Measurements from ENCODE around the gene AOC3.
"Not testable (repeated sequence)": the region's sequence is repeated elsewhere in the genome, so short reads cannot be mapped to it uniquely, and the experiment has no call there.

The AOC3 gene

GRCh38 chr17:42879596-42879985 lies 28.6 kb downstream of the AOC3 start:
- no peak for DNase-seq (ENCODE audit: extremely low spot score)
- TF ChIP-seq, protein P1, sequence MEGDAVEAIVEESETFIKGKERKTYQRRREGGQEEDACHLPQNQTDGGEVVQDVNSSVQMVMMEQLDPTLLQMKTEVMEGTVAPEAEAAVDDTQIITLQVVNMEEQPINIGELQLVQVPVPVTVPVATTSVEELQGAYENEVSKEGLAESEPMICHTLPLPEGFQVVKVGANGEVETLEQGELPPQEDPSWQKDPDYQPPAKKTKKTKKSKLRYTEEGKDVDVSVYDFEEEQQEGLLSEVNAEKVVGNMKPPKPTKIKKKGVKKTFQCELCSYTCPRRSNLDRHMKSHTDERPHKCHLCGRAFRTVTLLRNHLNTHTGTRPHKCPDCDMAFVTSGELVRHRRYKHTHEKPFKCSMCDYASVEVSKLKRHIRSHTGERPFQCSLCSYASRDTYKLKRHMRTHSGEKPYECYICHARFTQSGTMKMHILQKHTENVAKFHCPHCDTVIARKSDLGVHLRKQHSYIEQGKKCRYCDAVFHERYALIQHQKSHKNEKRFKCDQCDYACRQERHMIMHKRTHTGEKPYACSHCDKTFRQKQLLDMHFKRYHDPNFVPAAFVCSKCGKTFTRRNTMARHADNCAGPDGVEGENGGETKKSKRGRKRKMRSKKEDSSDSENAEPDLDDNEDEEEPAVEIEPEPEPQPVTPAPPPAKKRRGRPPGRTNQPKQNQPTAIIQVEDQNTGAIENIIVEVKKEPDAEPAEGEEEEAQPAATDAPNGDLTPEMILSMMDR (IDR thresholded peaks at IDR 0.05; ENCODE audit: control extremely low read depth, extremely low read depth, low read depth, missing control alignments): no peak
- CTCF ChIA-PET: no interaction called here
- POLR2A ChIA-PET: no interaction called here

DNA sequence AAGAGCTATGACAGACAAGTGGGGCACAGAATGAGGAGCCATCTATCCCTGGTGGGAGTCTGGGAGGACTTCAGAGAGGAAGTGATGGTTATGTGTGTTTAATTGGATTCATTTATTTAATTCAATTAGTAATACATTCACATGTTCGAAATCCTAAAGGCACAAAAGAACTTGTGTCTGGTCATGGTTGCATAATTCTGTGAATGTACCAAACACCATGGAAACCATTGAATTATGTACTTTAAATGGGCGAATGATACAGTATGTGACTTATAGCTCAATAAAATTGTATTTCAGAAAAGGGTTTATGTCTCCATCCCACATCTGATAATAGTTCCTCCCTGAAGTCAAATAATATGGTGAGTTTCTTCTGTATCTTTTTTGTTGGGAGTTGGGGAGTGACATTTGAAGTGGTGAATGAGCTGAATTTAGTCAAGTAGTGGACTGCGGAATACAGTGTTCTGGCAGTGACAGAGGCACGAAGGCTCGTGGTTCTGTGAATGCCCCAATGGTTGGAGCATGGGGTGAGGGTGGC lies 29.8 kb downstream of the AOC3 start:
- CTCF ChIA-PET: no interaction called here
- TF ChIP-seq, protein P1 (IDR thresholded peaks at IDR 0.05; ENCODE audit: control extremely low read depth, extremely low read depth, low read depth, missing control alignments): no peak
- no peak for DNase-seq (ENCODE audit: extremely low spot score)
- POLR2A ChIA-PET: no interaction called here

GRCh38 chr17:42881706-42882105 lies 30.7 kb downstream of the AOC3 start:
- DNase-seq (ENCODE audit: extremely low spot score); POLR2A ChIA-PET: not testable (repeated sequence)
- CTCF ChIA-PET: interaction anchor here (0.6 to 1.0 kb wide), 2 partner anchors 8 to 12 kb away, joined by 3 read pairs; no protein-coding TSS in a partner anchor

- TF ChIP-seq, protein P1 (IDR thresholded peaks at IDR 0.05; ENCODE audit: control extremely low read depth, extremely low read depth, low read depth, missing control alignments): no peak
- ChIA-PET POLR2A (no interaction called here), CTCF (interaction anchor here (0.6 to 1.0 kb wide), 2 partner anchors 9 to 12 kb away, joined by 3 read pairs; no protein-coding TSS in a partner anchor)
- no peak for DNase-seq (ENCODE audit: extremely low spot score)
These were observed 31.2 kb downstream of the AOC3 start for GRCh38 chr17:42882166-42882565.

DNA sequence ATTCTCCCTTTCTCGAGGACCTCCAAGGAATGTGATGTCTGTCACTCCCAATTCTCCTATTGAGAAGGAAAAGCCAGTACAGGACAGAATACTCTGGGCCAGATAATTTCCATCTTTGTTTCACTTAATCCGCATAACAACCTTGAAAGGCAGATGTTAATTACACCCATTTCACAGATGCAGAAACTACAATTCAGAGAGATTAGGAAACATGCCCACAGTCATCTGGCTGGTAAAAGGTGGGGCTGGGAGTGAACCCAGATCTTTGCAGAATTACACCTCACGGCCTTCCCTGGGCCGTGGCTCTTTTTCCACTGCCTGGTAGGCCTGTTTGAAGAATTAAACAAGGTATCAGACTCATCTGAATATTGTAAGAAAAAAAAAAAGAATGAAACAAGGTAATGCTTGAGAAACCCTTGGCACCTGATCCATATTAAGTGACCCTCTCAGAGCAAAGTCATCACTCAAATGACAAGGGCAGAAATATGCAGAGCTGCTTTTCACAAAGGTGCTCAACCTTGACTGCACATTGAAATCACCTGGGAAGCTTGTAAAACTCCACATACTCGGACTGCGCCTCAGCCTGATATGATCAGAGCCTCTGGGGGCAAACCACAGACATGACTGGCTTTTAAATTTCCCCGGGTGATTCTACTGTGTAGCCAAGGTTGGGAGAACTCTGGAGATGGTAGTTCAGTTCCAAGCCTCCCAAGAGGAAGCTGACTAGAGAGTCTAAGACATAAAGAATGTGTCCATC lies 33.0 kb downstream of the AOC3 start:
- ChIA-PET POLR2A (no interaction called here), CTCF (no interaction called here)
- no peak for DNase-seq (ENCODE audit: extremely low spot score)
- TF ChIP-seq, protein P1 (IDR thresholded peaks at IDR 0.05; ENCODE audit: control extremely low read depth, extremely low read depth, low read depth, missing control alignments): no peak

- POLR2A ChIA-PET: interaction anchor here (0.6 kb wide), 1 partner anchor 127 kb away, joined by 3 read pairs; no protein-coding TSS in a partner anchor
- DNase-seq (ENCODE audit: extremely low spot score); CTCF ChIA-PET: not testable (repeated sequence)
These were observed 34.8 kb downstream of the AOC3 start for GRCh38 chr17:42885806-42886205.

- ChIA-PET POLR2A (no interaction called here), CTCF (no interaction called here)
- TF ChIP-seq, protein P1 (IDR thresholded peaks at IDR 0.05; ENCODE audit: control extremely low read depth, extremely low read depth, low read depth, missing control alignments): no peak
- no peak for DNase-seq (ENCODE audit: extremely low spot score)
These were observed 35.5 kb downstream of the AOC3 start for GRCh38 chr17:42886283-42887176.
